Stimulated activated CD4-positive, alpha-beta T cell treated with anti-CD3 and anti-CD28 coated beads, Interleukin-4, amount 100 ng/mL, for 48 hours (primary cell): ENCODE results near the gene WNT7B.

ENCODE experiments used
- DNase-seq, 2 donors: peaks; one replicate each; pipeline ENCODE4 v3.0.0-alpha.2; 2020; ENCODE audit warnings: low read depth in 2 of 2

WNT7B gene

DNA sequence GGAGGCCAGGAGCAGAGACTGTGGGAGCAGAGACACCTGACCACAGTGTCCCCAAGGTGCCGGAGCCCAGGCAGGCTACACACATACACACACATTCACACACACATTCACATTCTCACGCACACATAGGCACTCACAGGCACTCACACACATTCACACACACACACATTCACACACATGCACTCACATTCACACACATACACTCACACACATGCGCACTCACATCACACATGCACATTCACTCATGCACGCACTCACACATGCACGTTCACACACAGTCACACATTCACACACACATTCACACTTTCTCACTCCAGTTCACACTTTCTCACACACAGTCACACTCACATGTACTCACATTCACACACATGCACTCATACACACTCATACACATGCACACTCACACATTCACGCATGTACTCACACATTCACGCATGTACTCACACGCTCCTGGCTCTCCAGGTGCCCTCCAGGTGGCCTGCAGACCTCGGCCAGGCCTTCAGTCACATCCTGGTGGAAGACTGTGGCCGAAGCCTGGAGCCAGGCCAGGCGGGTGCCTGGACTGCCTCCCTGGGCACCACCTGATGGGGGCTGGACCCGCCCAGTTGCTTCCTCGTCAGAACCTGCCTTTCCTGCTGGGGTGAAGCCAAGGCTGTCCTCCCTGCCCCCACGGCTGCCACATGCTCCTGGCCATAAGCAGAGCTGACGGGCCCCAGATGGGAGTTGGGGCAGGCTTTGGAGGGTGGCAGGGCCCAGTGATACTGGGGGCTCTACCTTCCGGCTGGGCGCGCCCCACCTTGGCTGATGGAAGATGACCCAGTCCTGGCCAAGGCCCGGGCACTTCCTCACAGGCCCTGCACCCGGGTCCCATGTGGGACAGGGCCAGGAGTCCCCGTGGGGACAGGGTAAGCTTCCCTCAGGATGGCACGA, 89.5 kb downstream of the WNT7B start:
- no peak for DNase-seq

DNA sequence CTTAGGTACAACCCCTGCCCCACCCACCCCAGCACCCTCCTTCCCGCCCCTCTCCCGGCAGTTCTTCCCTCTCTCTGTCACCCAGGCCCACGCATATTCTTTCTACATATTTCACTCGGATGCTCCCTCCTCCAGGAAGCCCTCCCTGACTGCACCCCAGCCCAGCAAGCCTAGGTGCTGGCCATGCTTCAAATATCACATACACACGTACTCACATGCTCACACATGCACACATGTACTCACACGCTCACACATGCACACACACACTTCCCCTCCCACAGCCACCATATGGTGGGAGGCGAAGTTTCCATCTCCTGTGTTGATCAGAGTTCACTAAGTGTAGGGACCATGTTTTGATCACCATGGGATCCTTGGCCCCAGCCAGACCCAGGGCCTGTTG, 90.4 kb downstream of the WNT7B start:
- no peak for DNase-seq

DNA sequence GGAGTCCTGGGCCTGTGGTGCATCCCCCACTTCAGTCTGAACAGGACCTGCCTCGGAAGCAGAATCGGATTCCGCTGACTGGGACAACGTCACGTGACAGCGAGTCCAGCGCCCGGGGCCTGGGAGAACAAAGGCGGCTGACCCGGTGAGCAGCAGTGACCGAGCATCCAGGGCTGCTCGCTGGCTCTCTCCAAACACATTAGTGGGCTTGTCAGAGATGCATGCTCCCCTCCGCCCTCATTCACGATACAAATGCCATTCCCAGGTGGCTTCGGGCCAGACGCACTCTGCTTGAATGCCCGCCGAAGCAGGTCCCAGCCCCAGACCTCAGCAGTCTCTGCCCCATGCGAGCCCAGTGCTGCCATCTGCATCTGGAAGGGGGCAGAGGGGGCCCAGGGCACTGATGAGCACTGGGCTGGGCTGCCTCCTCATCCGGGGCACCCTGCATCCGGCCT, 91.0 kb downstream of the WNT7B start:
- DNase-seq = no peak

DNA sequence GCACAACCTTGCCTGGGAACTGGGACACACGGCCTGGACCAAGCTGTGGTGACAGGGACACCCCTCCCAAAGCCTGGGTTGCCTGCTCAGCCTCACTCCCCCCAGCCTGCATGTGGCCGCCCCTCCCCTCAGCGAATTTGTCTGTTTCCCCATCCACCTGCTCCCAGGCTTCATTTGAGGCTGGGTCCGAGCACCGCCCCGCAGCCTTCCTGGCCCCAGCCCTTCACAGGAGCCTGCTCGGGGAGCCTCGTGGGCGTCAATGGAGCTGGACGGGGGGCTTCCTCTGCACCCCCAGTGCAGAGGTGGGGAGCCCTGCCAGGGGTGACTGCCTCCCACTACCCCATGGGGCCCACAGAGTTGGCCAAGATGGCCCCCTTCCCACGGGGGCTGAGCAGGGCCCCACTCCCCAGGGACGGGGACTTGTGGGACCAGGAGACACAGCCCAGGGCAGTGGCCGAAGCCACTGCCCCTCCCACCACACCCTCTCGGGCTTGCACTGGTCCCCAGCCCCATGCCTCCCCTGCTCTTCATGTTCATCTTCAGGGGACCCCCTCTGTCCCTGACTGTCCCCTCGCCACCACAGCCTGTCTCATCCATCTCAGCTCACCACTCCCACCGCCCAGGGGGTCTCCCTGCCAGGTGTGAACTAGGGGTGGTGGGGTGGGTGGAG, 91.7 kb downstream of the WNT7B start:
- DNase-seq = no peak

DNA sequence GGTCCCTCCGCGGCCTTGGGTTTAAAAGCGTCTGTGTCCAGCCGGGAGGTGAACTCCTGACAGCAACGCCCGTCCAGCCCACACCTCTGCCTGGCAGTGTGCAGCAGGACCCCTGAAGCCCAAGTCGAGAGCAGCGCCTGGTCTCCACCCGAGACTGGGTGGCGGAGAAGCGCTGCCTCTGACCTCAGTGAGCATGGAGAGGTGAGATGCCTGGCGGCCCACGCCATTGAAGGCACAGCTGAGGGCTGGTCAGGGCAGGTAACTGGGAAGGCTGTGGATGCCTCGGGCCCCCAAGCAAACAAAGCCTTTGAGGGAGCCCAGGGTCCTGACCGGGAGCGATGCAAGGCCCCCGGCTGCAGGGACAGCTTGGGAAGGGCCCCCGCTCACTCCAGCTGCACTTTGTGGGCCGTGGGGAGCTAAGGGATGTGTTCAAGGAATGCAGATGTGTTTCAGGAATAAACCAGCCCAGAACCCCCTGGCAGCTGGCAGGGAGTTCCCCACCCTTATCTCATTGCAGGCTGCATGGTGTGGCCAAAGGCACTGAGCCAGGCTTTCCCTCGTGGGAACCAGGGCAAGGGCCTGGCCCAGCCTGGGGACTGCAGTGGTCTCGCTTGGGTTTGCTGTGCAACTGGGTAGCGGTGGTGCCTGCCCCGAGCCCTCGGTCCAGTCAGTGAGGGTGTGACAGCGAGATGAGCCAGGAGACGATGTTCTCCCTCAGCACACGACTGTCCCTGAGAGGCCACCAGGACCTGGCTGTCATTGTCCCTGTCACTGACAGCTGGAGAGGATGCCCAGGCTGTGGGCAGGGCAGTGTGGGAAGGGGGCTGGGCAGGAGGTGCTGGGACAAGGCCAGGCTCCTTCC, 92.5 kb downstream of the WNT7B start:
- DNase-seq = no peak

DNA sequence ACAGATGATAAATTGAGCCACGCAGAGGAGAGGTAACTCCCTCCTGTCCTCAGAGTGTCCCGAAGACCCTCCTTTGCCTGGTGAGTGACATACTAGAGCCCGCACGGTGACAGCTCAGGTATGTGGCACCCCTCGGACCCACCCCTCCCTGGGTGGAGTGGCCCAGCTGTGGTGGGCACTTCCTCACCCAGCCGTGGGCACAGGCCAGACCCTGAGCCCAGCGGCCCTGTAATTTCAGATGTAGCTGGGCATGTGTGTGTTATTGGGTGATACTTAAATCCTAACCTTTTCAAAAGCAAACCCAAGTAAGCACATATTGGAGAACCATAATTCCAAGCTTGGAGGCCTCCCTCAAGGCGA, 93.2 kb downstream of the WNT7B start:
- no peak for DNase-seq

DNA sequence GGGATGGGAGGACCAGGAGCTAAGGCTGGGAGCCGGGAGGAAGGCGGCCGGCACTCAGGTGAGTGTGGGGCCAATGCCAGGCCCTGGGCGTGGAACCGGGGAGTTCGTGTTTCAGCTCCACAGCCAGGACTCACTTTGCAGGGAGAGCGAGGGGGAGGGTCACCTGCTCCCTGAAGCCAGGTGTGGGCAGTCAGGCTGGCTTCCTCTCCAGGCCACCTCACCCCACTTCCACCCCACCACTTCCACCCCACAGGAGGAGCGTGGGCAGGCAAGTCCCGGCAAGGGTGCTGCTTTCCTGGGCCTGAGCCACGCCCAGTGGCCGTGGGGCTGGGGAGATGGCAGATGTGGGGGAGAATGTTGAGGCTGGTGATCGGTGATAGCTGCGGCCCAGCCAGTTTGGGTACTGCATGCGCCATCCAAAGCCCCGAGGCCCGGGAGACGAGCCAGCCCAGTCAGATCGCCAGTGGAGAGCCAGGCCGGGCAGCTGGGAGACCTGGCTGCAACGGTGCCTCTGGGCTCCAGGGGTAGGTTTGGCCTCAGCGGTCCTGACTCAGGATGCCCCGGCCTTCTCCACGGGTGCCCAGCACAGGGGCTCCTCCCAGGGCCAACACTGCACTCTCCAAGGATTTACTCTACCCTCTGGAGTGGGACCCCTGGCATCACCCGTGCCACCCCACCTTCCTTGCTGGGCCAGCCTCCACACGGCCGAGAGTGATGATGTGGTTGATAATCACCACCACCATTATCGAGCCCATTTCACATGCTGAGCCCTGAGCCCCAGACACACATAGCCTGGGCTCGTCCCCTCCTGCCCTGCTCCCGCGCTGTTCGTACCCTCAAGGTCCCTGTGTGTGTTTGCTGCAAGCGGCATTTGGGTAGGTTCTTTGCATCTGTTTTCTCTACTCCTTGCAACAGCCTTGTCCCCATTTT, 93.8 kb downstream of the WNT7B start:
- no peak for DNase-seq

DNA sequence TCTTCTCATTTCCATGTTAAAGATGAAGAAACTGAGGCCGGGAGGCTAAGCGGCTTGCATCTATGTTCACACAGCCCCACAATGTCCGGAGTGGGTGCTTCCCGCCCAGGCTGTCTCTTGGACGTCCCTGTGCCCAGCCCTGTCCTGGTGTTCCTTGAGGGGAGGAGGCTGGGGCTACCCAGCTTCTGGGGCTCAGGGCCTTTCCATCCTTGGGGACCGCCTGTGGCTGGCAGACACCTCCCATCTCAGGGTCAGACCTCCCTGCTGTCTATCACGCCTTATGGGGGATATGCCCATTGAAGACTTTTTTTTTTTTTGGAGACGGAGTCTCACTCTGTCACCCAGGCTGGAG, 95.5 kb downstream of the WNT7B start:
- DNase-seq = no peak

DNA sequence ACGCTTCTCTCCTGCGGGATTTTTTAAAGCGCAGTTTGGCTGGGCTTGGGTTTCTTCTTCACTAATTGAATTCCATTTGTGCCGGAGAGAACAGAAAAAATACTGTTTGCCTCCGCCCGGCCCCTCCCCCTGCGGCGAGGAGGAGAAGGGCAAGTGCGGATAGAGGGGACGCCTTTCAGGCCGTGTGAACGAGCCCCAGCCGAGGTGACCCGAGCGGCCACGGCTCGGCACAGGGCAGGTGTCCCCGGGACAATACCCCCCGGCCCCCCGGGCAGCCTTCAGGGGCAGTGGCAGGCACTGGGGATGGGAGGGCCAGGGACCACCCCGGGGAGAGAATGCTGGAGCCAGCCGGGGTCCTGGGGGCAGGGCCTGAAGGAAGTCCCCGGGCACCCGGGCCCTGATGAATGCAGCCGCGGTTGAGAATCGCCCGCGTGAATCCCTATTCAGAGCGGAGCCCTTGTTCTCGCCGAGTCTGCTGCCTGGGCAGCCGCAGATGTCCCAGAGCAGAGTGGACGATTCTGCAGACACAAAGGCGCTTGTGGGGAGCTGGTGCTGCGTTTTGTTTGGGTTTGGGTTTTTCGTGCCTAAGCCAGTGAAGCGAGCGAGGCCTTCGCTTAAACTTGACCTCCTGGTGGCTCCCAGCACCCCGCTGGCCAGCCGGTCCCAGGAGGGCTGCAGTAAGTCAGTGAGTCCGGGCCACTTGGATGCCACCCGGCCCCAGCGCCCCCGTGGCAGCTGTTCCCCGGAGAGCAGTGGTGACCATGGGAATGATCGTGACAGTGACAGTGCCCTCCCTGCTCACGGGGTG, 96.0 kb downstream of the WNT7B start:
- DNase-seq = no peak

DNA sequence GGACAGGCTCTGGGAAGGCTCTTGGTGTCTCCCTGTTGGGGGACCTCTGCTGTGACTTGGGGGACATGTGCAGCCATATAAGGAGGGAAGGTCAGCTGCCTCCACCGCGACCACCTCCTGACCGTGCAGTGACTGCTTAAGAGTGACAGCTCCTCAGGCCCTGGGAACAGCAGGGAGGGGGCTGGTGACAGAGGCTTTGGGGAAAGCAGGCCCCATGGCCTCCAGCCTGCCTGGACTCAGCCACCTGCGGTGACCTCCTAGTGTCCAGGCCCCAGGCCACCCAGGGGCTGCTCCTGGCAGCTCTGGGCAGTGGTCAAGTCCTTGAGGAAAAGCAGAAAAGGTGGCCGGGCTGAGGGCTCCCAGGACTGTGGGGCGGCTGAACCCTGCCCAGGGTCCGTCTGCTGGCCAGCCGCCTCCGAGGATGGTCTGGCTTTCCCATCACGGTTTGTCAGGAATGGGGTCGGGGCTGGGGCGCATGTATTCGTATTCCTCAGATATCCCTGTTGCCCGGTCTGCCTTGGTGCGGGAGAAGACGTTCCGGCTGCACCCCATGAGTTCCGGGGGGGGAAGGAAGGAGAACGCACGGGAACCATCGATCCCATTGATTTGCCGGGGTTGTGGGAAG, 96.8 kb downstream of the WNT7B start:
- DNase-seq = no peak

DNA sequence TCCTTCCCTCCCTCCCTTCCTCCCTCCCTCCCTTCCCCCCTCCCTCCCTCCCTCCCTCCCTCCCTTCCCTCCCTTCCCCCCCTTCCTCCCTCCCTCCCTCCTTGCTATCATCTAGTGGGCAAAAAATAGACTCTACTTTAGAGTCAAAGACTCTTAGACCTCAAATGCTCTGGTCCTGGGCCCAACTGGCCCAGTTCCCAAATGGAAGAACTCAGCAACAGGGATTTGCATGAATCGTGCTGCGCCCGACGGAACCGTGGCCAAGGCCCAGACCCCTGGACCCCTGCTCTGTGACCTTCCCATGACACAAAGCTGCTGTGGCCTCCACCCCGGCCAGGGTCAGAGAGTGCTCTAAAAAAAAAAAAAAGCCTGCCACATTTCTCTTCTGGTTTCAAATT, 97.4 kb downstream of the WNT7B start:
- DNase-seq = no peak

DNA sequence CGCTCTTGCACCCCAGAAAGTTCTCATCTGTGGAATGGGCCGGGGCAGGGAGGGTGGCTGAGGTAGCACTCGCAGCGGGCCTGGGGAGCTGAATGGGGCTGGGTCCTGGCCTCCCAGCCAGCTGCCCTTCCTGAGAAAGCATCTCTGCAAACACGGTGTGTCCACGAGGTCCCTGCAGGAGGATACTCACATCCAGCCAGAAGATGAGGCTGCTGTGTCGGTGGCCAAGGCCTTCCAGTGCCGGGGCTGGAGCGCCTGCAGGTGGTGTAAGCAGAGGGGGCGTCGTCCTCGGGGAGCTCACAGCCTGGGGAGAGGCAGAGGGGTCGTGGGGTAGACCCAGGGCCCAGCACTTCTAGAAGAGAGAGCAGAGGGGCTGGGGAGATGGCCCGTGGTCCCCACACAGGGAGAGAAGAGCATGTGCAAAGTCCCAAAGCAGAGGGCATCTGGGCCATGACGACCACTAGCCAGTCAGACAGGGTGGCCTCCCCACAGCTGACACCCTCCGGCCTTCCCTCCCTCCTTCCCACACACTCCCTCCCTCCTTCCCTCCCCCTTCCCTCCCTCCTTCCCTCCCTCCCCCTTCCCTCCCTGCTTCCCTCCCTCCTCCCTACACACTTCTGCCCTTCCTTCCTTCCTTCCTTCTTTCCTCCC, 97.9 kb downstream of the WNT7B start:
- DNase-seq = no peak

DNA sequence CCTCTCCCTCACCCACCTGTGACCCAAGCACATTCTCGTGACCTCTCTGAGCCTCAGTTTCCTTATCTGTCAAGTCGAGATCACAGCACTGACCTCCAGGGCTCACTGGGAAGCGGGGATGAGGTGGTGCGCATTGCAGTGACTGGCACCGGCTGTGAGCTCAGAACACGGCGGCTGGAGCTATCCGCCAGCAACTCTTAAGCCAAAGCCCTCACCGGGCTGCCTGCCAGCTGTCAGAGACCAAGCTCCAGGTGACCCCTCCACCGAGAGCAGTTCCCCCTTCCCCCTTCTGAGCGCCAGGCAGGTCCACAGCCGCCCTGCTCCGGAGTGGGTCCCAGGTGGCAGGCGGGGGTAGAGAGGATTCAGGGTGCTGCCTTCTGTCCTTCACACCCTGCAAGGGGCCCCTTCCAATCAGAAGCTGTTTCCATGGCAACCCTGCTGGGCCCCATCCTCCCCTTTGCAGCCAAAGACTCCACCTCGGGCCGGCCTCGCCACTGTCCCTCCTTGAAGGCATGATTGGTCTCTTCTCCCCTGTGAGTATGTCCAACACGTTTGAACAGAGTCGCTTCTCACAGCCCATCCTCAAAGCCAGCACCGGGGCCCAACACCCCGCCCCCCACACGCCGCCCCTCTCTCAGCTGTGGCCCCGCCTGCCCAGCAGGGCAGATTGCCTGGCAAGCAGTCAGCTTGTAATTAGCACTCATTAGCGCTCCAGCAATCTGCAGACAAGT, 98.7 kb downstream of the WNT7B start:
- no peak for DNase-seq

DNA sequence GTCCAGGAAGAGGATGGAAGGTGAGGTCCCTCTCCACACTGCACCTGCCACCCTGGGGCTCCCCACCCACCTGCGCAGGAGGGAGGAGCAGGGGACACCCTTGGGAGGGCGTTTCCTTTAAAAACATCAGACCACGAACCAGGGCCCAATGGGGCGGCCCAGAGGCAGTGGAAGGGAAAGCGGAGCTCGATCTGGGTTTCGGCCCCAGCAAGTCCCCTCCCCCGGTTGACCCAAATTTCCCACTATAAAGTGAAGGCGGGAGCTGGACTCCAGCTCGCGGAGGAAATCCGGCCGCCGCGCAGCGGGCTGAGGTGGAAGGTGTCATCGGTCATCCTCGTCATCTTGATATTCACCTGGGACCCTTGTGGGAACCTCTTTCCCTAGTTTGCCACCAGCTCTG, 99.3 kb downstream of the WNT7B start:
- no peak for DNase-seq

DNA sequence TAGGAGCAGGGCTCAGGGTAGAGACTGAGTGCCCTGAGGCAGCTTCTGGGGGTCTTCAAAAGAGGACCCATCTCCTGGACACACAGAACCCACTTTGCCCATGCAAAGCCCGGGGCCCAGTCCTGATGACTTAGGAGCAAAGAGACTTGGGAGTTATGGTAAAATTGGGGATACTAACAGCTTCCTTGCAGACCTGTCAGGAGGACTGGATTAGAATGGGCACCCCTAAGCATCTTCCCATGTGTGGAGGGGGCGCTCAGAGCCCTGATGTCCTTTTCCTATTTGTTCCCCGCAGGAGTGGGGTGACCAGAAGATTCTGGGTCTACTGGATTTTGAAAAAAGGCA, 100.0 kb downstream of the WNT7B start:
- DNase-seq = no peak

DNA sequence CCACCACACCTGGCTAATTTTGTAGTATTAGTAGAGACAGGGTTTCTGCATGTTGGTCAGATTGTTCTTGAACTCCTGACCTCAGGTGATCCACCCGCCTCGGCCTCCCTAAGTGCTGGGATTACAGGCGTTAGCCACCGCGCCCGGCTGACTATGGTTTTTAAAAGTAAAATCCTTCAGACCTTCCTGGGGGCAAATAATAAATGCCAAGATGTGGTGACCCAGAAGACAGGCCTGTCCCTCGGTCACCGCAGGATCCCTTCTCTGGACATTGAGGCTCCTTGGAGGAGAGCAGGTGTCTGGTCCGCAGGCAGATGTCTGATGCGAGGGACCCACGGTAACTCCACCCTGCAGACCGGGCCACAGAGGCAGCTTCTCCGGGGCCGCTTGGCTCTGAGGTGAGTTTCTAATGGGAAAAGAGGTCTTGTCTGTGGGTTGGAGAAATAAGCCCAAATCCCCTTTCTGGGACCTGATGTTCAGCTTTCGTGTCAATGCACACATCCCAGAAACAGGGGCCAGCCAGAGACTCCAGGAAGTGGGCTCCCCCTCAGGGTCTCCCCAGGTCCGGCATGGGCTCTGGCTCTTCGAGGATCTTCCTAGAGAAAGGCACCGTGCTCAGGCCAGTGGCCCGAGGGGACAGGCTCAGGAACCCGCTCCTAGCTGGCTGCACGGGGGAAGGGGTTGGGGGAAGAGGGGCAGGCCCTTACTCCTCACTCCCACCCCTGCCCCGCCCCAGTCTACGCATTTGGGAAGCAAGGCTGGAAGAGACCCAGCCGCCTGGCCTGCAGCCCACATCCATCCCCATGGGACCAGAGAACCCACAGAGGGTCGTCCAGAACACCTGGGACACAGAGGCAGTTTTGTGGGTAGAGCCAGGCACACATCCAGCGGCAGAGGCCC, 100.6 kb downstream of the WNT7B start:
- DNase-seq = no peak

DNA sequence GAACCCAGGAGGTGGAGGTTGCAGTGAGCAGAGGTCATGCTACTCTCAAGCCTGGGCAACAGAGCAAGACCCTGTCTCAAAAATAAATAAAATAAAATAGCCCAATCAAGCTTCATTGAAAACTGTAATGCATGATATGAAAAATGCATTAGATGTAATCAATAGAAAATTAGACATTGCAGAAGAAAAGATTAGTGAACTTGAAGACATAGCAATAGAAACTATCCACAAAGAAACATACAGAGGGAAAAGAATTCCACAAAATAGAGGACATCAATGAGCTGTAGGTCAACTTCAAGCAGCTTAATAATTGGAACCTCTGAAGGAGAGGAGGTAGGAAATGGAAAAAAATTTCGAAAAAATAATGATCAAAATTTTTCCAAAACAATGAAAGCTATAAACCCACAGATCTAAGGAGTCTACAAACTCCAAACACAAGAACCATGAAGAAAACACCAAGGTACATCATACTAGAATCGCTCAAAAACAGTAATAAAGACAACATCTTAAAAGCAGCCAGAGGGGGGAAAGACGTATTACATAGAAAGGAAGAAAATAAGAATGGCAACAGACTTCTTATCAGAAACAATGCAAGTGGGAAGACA, 104.2 kb downstream of the WNT7B start:
- DNase-seq = no peak
